Dermis blood vessel endothelial cell (primary cell): Measurements from ENCODE around the gene UBE2D1. TPM values are rescaled to one million over a fixed set of nuclear protein-coding genes. Genes with fewer than 3 reads are reported as not detected.
"Not testable (repeated sequence)": the region's sequence is repeated elsewhere in the genome, so short reads cannot be mapped to it uniquely, and the experiment has no call there.

ENCODE experiments used
- DNase-seq: peaks from one replicate; pipeline ENCODE4 v3.0.0; 2010
- total RNA-seq: library from RNA; depleted of rRNA; stranded (reverse); fragments of >200 nt; gene quantifications from 2 replicates; pipeline ENCODE4 v1.2.3, GENCODE V29; 2014

The UBE2D1 gene
- total RNA-seq, 1 donor from 2014 or later: 9.4 TPM

GRCh38 chr10:58384544-58384998 lies 49.8 kb downstream of the UBE2D1 start:
- DNase-seq: no peak

DNA sequence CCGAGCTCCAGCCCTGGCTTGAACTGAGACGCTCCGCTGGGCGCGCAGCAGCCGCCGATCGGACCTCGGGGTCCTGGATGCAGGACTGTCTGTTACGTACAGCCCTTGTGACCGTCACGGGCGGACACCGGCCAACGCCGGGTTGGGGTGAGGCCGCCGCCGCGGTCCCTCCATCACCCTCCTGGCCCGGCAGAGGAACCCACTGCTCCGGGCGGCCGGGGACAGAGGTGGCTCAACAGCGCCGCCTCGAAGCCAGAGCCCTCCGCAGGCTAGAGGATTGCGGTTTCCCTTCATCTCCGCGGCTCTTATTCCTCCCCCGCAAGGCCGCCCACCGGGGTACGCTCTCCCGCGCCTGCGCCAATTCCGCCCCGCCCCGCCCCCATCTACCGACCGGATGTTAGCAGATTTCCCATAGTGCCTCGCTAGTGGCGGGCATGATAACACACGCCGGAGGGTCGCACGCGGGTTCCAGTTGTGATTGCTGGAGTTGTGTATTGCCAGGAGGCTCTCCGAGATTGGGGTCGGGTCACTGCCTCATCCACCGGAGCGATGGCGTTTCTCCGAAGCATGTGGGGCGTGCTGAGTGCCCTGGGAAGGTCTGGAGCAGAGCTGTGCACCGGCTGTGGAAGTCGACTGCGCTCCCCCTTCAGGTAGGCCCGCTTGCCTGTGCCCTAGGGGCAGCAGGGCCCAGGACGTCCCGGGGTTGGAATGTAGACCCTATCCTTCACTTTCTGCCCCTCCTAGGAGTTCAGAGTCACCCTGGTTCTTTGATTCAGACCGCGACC lies 50.4 kb downstream of the UBE2D1 start, which contains the start of gene TFAM:
TFAM (plus strand) TSS at position 412 of the 785 bp plus-strand sequence; CDS start at position 550, 138 bp downstream.
- peak; percentile 94 for DNase-seq

- peak; percentile 49 for DNase-seq
These were observed 50.9 kb downstream of the UBE2D1 start for GRCh38 chr10:58385784-58386112.

DNA sequence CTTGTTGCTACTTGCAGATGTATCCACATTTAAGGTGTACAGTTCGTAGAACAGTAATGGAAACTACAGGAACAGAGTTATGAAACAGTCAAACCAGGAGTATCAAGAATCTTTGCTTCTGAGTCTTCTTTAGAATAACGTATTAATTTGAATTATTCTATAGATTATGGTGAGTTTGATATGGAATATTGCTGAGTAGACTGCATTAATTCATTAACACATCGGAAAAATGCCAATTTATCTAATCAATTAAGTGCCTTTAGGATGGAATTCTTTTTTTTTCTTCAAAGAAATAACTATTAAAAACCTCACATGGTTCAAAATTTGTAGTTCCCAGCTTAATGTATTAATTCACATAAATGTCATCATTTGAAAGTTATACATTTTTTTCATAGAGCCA lies 54.2 kb downstream of the UBE2D1 start:
- no peak for DNase-seq

DNA sequence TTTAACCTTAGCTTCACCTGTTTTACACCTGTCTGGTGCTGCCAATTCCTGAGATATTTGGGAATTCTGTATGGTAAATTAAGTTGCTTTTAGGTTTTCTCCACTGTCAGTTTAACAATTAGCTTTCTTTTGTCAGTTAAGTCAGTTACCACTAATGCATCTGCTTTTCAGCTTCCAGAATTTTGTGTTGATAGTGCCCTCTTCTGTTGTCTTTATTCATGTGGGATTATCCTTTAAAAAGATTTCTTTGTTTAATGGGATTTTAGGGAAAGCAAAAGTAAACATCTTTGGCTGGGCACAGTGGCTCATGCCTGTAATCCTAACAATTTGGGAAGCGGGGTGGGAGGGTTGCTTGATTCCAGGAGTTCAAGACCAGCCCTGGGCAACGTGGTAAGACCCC lies 58.5 kb downstream of the UBE2D1 start:
- peak; percentile 13 for DNase-seq

DNA sequence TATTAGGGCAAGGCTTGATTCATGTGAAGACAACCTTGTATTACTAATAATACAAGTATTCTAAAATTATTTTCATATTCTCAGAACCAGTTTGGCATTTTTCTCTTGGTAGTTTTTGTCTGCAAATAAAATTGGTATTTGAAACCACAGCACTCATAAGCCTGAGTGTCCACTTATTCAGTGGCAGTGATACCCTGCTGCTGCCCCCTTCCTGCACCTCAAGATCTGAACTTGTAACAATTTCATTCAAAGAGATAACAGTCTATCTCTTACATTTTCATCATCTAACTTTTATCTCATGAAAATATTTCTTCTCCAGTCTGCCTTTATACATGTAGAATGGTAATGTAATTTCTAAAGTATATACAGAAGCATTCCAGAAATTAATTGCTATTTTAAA lies 59.7 kb downstream of the UBE2D1 start:
- no peak for DNase-seq

GRCh38 chr10:58396057-58396456 lies 61.3 kb downstream of the UBE2D1 start:
- DNase-seq: no peak

- no peak for DNase-seq
These were observed 63.0 kb downstream of the UBE2D1 start for GRCh38 chr10:58397830-58398229.

DNA sequence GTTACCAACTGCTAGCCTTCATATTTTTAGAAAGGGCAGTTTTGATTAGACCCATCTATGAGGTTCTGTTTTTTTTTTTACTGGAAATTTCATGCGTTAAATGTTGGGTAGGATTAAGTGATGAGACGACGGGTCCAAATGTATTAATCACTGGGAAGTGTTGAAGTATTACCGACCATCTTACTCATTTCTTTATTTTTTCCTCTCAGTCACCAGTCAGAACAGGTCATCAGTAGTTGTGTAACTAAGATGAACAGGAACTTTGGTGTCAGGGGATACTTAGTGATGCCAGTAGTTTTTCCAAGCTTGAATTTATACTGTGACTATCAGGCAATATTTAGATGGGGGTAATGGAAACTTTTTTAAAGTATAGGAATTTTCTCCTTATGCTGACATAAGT lies 64.6 kb downstream of the UBE2D1 start:
- DNase-seq: no peak

DNA sequence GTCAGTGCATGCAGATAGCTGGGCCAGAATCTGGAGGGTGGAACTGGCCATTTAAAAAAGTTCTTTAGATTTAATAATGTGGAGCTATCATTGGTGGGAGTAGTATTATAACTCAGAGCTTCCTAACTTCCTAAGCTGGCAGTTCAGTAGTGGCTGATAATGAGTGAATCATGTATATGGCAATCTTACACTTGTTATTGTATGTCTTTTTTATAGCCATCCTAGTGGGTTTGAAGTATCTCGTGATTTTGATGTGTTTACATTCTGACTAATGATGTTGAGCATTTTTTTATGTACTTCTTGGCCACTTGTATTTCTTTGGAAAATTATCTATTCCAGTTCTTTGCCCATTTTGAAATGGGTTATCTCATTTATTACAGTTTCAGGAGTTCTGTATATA lies 65.8 kb downstream of the UBE2D1 start:
- DNase-seq: no peak

DNA sequence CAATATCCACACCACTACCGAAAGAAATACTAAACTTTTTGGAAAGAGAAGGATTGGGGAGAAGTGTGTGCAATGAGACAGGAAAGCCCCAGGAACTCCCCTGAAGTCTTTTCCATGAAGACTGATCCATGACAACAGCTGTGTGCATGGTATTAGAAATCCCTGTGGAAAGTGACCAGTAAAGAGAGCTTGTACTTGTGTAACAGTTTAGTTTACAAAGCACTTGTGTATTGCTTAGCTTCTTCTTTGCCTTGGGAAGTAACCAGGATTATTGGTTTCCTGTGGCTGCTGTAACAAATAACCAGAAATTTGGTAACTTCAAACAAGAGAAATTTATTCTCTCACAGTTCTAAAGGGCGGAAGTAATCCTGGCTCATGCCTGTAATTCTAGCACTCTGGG lies 69.2 kb downstream of the UBE2D1 start:
- DNase-seq: no peak

DNA sequence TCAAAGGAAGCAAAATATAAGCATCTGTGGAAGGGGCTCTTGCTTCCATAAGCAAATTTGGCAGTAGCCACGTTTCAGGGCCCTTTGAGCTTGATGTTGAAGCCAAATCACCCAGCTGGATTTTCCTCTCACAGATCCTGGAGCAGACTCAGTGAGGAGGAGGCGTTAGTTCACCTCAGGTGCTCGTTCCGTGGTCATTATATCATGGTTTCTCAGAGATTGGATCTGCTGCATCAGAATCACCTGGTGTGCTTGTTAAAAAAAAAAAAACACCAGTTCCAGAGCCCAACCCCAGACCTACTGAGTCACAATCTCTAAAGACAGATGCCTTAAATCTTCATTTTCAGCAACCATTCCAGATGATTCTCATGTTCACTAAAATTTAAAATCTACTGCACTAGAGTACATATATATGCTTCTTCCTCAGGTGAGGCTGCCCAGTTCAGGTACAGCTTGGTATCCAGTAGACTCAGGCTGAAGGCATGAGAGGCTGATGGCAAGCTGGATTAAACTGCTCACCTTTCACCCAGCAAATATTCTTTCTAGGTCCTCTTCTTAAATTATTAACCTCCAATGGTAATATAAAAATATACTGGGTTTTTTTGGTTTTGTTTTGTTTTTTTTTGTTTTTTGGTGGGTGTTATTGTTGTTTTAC lies 75.3 kb downstream of the UBE2D1 start:
- DNase-seq: no peak

DNA sequence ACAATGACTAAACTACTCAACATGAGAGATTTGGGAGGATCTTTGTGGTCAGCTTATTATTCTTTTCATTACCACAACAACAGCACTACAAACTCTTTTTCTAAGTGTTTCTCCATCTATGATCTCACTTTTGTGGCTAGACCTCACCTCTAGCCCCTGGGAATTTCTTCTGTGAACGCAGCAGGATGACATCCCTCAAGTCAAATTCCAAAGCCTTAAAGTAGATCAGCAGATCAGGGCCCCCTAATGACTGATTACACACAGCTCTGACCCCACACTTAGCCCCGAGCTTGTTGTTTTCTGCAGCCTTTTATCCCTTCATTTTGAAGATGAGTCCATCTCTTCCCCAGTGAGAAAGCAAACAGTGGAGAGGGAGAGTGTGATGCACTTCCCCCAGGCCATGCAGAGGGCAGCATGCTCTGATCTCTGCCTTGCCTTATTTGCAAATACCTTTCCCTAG lies 77.7 kb downstream of the UBE2D1 start:
- no peak for DNase-seq

DNA sequence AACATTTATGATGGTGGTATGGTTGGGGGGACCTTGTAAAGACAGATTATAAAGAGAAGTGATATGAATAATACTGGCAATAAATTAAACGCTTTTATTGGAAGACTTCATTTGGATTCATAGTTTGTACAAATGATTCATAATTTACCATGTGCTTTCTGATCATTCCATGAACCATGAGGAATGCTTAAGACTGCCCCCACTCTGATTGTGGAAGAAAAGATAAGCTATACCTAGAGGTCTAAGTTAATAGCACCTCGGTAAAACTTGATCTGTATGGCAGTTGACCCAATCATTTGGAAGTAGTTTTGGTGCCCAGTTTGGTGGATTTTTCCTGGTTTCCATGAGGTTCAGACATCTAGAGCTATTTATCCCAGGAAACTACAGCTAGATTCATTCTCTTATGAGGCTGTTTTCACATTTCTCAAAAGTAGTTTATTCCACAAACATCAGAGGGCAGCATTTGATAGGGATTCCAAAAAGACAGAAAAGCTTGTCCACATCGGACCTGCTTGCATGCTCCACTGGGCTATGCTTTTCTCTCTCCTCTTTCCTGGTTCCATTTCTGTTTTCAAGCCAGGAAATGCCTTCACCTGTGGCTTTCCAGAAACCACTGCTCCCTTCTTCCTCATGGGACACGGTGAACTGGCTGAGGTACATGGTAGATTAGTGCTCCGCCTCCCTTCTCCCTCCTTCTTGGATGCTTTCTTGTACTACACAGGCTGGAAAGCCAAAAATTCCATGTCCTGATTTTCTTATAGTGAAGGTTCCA lies 79.7 kb downstream of the UBE2D1 start:
- peak; percentile 8 for DNase-seq

GRCh38 chr10:58415757-58416156 lies 81.0 kb downstream of the UBE2D1 start:
- DNase-seq: no peak

DNA sequence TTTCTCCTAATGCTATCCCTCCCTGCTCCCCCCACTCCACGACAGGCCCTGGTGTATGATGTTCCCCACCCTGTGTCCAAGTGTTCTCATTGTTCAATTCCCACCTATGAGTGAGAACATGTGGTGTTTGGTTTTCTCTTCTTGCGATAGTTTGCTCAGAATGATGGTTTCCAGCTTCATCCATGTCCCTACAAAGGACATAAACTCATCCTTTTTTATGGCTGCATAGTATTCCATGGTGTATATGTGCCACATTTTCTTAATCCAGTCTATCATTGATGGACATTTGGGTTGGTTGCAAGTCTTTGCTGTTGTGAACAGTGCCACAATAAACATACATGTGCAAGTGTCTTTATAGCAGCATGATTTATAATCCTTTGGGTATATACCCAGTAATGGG lies 83.1 kb downstream of the UBE2D1 start:
- DNase-seq: not testable (repeated sequence)

Other genes starting within 250 kb of the UBE2D1 start
- 6.7 and 7.8 TPM in 2 replicates for gene IPMK, start 67.1 kb upstream of the UBE2D1 start, total RNA-seq
- gene CISD1, start 65.8 kb upstream of the UBE2D1 start, total RNA-seq: 33.5 and 50.4 TPM in 2 replicates
- gene TFAM, start 50.4 kb downstream of the UBE2D1 start, total RNA-seq: 39.0 and 61.0 TPM in 2 replicates
- 0.79 and 2.6 TPM in 2 replicates for gene BICC1, start 177.9 kb downstream of the UBE2D1 start, total RNA-seq